Caco-2 (cell line): ENCODE data around the gene REV3L. TPM values are rescaled to one million over a fixed set of nuclear protein-coding genes. Genes with fewer than 3 reads are reported as not detected.

ENCODE experiments used
- BruUV-seq: library from RNA; stranded (reverse); fragments of 400-500 nt; replicated peaks from 2 replicates; lab custom pipeline; 2021; lab: Mats Ljungman, UMichigan
- CTCF ChIA-PET: fragments of 300-600 bp; sonication (Branson Sonifier 250); formaldehyde crosslinking; loops from one replicate; lab custom pipeline; 2022; ENCODE audit warnings: antibody characterized with exemption; lab: Charles Lee
- POLR2A ChIA-PET: fragments of 300-600 bp; sonication (Branson Sonifier 250); formaldehyde crosslinking; loops from one replicate; lab custom pipeline; 2022; ENCODE audit warnings: antibody characterized with exemption; lab: Charles Lee
- DNase-seq, 2 experiments: peaks; one replicate each; pipeline versions ENCODE4 v3.0.0 to v3.0.0-alpha.2; 2020 to 2022
- H3K27me3 ChIP-seq: replicated peaks from 2 replicates; pipeline ENCODE4 v1.6.0; 2011; ENCODE audit warnings: low read length; ENCODE audit not compliant: control insufficient read depth, insufficient read depth
- H3K36me3 ChIP-seq: 2 replicates; pipeline ENCODE4 v1.5.1; 2011; ENCODE audit warnings: low read length; ENCODE audit not compliant: control insufficient read depth, insufficient read depth
- H3K4me1 ChIP-seq: fragments of 250-450 bp; sonication (Bioruptor Pico); 2 replicates; pipeline ENCODE4 v1.5.1; 2020; ENCODE audit warnings: mild to moderate bottlenecking
- H3K4me3 ChIP-seq: 2 replicates; pipeline ENCODE4 v1.5.1; 2011; ENCODE audit warnings: low read depth, mild to moderate bottlenecking, control low read depth, low read length
- H3K9me3 ChIP-seq: fragments of 250-450 bp; sonication (Bioruptor Pico); 2 replicates; pipeline ENCODE4 v1.5.1; 2020; ENCODE audit warnings: mild to moderate bottlenecking, moderate library complexity
- H3K27ac Mint-ChIP-seq: one replicate; pipeline ENCODE4 v1.8.0; 2022; ENCODE audit warnings: mixed read lengths; ENCODE audit not compliant: unreplicated experiment
- H3K27me3 Mint-ChIP-seq: one replicate; pipeline ENCODE4 v1.8.0; 2022; ENCODE audit warnings: mixed read lengths; ENCODE audit not compliant: insufficient read depth, unreplicated experiment
- H3K36me3 Mint-ChIP-seq: one replicate; pipeline ENCODE4 v1.8.0; 2022; ENCODE audit warnings: mild to moderate bottlenecking, mixed read lengths; ENCODE audit not compliant: insufficient read depth, unreplicated experiment
- H3K4me1 Mint-ChIP-seq: one replicate; pipeline ENCODE4 v1.8.0; 2022; ENCODE audit warnings: low read depth, mixed read lengths; ENCODE audit not compliant: unreplicated experiment
- H3K4me3 Mint-ChIP-seq: one replicate; pipeline ENCODE4 v1.8.0; 2022; ENCODE audit warnings: mild to moderate bottlenecking, moderate library complexity, mixed read lengths; ENCODE audit not compliant: unreplicated experiment
- H3K9me3 Mint-ChIP-seq: one replicate; pipeline ENCODE4 v1.8.0; 2022; ENCODE audit warnings: mixed read lengths; ENCODE audit not compliant: unreplicated experiment
- CTCF ChIP-seq, 2 experiments: fragments of 200-600 bp in 1 of 2; IDR thresholded peaks; 1 replicate in 1 of 2; 2 replicates in 1 of 2; pipeline versions ENCODE4 v1.5.1 to v1.8.0; 2011 to 2022; ENCODE audit warnings: antibody characterized with exemption in 1 of 2, control low read depth in 1 of 2, inconsistent platforms in 1 of 2, low read depth in 1 of 2, low read length in 1 of 2, mild to moderate bottlenecking in 1 of 2, moderate library complexity in 1 of 2; ENCODE audit not compliant: insufficient read depth in 1 of 2, severe bottlenecking in 1 of 2, unreplicated experiment in 1 of 2
- intact Hi-C: fragments of 100-400 bp; cut with micrococcal nuclease; formaldehyde crosslinking; loops from one replicate; pipeline ENCODE4 v1.10.0; 2022; ENCODE audit not compliant: unreplicated experiment
- total RNA-seq: library from RNA; stranded (reverse); gene quantifications from 2 replicates; pipeline ENCODE4 v1.2.3, GENCODE V29; 2022

REV3L gene
- total RNA-seq, 1 experiment from 2014 or later = 22.2 TPM

DNA sequence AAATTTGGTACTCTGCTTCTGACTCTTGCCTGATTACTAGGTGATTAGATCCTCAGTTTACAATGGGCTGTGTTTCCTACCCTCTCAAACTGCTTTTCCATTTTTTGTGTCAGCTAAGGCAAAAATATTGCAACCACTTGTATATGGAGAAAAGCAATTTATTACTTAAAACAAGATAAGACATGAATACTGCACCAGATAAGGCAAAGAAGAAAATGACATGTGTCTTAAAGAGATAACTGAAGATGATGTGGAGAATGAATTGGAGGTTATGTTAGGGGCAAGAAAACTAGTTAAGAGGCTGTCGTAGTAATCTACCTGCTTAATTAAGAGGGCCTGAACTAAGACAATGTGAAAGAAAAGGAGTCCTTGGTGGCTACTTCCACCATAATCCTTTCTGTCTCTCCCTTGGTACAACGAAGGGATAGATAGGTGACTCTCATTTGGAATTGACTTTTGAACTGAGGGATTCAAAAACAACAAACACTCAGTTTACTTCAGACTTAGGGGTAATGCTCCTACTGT is 16.3 kb upstream of the REV3L start:
- Mint-ChIP-seq H3K36me3 (no peaks in the 10 kb centered on the region), H3K4me3 (no peak overlapping the region), H3K27me3 (no peaks in the 10 kb centered on the region), H3K4me1 (peaks cover 7% of the 10 kb centered on the region), H3K9me3 (no peaks in the 10 kb centered on the region), H3K27ac (no peak overlapping the region)
- ChIA-PET CTCF (no interaction called here), POLR2A (no interaction called here)
- H3K9me3 ChIP-seq = 0 out of 2 replicates have a peak, but pooled peaks cover 4% of the 10 kb centered on the region
- H3K4me1 ChIP-seq = no peaks in the 10 kb centered on the region
- H3K36me3 ChIP-seq = no peaks in the 10 kb centered on the region
- DNase-seq = no peak
- TF ChIP-seq CTCF (IDR thresholded peaks at IDR 0.05; ENCODE audit: insufficient read depth in 1 of 2, low read depth in 1 of 2, low read length in 1 of 2, severe bottlenecking in 1 of 2, unreplicated experiment in 1 of 2) = no peak
- no TSS peak for BruUV-seq
- no peak overlapping the region for H3K4me3 ChIP-seq
- H3K27me3 ChIP-seq = no peaks in the 10 kb centered on the region
- intact Hi-C loops = no loop called here

- Histone ChIP-seq H3K4me3 (no peak overlapping the region), H3K4me1 (no peaks in the 10 kb centered on the region), H3K36me3 (no peaks in the 10 kb centered on the region), H3K27me3 (no peaks in the 10 kb centered on the region), H3K9me3 (no peaks in the 10 kb centered on the region)
- no peaks in the 10 kb centered on the region for H3K9me3 Mint-ChIP-seq
- no peak overlapping the region for H3K4me3 Mint-ChIP-seq
- intact Hi-C loops = no loop called here
- BruUV-seq = no TSS peak
- DNase-seq = no peak
- no peaks in the 10 kb centered on the region for H3K36me3 Mint-ChIP-seq
- TF ChIP-seq CTCF (IDR thresholded peaks at IDR 0.05; ENCODE audit: insufficient read depth in 1 of 2, low read depth in 1 of 2, low read length in 1 of 2, severe bottlenecking in 1 of 2, unreplicated experiment in 1 of 2) = no peak
- H3K27ac Mint-ChIP-seq = no peak overlapping the region
- POLR2A ChIA-PET = no interaction called here
- CTCF ChIA-PET = no interaction called here
- no peaks in the 10 kb centered on the region for H3K27me3 Mint-ChIP-seq
- H3K4me1 Mint-ChIP-seq = peaks cover 6% of the 10 kb centered on the region
Measured at GRCh38 chr6:111494951-111495635, 12.1 kb upstream of the REV3L start.

- no peak for DNase-seq
Measured at GRCh38 chr6:111492499-111492898, 9.5 kb upstream of the REV3L start.

More at GRCh38 chr6:111492499-111492898, 9.5 kb upstream of the REV3L start:
- no TSS peak for BruUV-seq
- POLR2A ChIA-PET = no interaction called here
- H3K27me3 Mint-ChIP-seq = no peaks in the 10 kb centered on the region
- no peaks in the 10 kb centered on the region for H3K36me3 ChIP-seq
- no peaks in the 10 kb centered on the region for H3K36me3 Mint-ChIP-seq
- H3K4me1 ChIP-seq = no peaks in the 10 kb centered on the region
- no peak overlapping the region for H3K4me3 Mint-ChIP-seq
- no peaks in the 10 kb centered on the region for H3K27me3 ChIP-seq
- intact Hi-C loops = no loop called here
- no peak overlapping the region for H3K4me3 ChIP-seq
- no peak overlapping the region for H3K27ac Mint-ChIP-seq
- TF ChIP-seq CTCF (IDR thresholded peaks at IDR 0.05; ENCODE audit: insufficient read depth in 1 of 2, low read depth in 1 of 2, low read length in 1 of 2, severe bottlenecking in 1 of 2, unreplicated experiment in 1 of 2) = no peak
- H3K9me3 ChIP-seq = no peaks in the 10 kb centered on the region
- H3K9me3 Mint-ChIP-seq = no peaks in the 10 kb centered on the region
- CTCF ChIA-PET = no interaction called here
- H3K4me1 Mint-ChIP-seq = peaks cover 6% of the 10 kb centered on the region
